GM19238 (cell line): ENCODE results near the gene ATG16L2.
"Not testable (repeated sequence)": the region's sequence is repeated elsewhere in the genome, so short reads cannot be mapped to it uniquely, and the experiment has no call there.

Experiments used
- DNase-seq: peaks from one replicate; pipeline ENCODE4 v3.0.0; 2011; ENCODE audit warnings: low spot score; ENCODE audit not compliant: insufficient read length

The ATG16L2 gene

DNA sequence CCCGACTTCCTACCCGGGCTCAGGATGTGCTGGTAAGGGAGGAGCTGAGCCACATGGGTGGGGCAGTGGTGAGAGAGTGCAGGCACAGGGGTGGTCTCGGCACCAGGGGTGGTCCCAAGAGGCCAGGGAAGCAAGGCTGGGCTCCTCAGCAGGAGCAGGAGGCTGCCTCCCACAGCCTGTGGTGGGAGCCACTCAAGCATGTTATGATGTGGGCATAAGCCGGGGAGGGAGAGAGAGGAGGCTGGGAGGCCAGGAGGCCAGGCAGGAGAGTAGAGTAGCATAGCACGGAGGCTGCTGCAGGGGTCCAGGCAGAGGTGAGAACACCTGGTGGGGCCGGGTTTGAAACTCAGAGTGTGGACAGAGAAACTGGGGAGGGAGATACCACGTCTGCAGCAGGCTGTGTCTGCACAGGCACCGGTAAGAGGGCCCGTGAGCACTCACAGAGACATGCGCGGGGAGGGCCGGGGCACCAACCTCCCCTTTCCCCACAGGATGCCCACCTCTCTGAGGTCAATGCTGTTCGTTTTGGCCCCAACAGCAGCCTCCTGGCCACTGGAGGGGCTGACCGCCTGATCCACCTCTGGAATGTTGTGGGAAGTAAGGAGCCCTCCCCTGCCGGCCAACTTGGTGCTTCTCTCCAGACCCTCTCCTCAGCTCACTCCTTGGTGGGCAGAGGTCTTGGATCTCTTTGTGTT lies 10.7 kb downstream of the ATG16L2 start:
- DNase-seq, result no peak

DNA sequence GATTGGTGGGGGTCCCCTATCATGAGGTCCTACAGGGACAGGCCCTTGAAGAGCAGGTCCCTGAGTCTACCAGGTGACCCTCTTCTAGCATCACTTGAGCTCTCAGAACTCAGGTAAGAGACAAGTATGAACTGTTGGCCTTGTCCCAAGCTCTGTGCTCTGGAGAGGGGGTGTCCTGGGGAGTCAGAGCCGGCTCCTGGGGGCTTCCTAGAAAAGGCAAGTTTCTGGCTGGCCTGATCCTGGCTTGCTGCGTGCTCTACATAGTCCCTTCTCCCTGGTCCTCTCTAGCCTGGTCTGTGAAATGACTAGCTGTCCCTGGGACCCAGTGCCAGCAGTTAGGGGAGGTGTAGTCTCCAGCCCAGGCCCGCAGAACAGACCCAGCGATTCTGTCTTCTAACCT lies 11.4 kb downstream of the ATG16L2 start:
- no peak for DNase-seq

DNA sequence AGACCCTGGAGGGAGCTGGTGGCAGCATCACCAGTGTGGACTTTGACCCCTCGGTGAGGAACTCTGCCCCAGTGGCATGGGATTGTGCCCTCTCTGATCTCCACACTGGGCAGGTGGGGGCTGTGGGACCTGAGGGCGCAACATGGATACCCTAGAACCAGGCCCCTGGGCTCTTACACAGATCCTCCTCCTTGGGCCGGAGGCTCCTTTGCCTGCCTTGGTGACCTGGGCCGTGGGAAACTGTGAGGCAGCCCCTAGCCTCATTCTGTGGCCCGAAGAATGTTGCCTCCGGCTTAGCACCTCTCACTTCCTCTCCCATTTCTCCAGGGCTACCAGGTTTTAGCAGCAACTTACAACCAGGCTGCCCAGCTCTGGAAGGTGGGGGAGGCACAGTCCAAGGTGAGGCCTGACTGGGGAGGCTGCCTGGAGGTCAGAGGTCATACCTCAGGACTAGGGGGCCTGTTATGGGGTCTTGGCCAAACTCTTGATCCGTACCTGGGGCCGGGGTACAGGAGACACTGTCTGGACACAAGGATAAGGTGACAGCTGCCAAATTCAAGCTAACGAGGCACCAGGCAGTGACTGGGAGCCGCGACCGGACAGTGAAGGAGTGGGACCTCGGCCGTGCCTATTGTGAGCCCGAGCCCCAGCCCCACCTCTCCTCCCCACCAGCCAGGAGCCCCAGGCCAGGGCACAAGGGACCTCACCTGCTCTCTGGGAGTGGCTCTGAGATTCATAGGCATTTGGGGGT lies 12.2 kb downstream of the ATG16L2 start:
- no peak for DNase-seq

DNA sequence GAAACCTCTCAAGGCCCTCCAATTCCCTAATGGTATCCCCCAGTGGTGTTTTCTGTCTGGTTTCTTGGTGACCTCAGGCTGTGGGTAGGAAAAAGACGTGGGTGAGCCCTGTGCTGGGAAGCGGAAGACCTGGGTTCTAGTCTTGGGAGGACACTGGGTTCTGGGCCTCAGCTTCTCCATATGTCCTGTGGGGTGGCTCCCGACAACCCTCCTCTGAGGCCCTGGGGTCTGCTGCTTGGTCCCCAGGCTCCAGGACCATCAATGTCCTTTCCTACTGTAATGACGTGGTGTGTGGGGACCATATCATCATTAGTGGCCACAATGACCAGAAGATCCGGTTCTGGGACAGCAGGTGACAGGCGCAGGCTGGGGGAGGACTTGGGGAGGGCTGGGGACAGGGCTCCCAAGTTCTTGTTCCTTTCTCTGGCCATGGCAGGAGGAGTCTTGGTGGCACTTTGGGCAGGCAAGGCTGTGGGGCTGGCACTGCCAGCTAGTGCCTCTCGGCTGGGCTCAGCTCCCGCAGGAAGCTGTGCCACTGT lies 12.8 kb downstream of the ATG16L2 start:
- no peak for DNase-seq

DNA sequence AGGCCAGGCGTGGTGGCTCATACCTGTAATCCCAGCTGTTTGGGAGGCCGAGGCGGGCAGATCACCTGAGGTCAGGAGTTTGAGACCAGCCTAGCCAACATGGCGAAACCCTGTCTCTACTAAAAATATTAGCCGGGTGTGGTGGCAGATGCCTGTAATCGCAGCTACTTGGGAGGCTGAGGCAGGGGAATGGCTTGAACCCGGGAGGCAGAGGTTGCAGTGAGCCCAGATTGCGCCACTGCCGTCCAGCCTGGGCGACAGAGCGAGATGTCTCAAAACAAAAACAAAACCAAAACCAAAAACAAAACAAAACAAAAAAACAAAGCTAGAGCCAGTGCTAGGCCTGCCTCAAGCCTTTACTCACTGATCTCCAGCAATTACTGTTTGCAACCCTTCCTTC lies 13.4 kb downstream of the ATG16L2 start:
- DNase-seq, result not testable (repeated sequence)

DNA sequence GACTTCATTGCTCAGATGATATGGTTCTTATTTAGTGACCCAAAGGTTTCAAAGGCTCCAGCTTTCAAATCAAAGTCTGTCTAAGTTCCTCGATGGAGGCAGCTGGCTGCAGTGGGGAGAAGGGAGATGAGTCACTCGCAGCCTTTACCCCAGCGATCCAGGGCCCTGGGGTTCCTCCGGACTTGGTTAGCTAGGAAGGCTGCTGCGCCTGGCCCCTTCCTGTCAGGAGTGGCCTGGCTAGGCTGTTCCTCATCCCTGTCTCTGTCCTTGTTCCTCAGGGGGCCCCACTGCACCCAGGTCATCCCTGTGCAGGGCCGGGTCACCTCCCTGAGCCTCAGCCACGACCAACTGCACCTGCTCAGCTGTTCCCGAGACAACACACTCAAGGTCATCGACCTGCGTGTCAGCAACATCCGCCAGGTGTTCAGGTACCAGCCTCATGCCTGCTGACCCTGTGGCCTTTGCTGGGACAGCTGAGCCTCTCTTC lies 13.9 kb downstream of the ATG16L2 start:
- no peak for DNase-seq

DNA sequence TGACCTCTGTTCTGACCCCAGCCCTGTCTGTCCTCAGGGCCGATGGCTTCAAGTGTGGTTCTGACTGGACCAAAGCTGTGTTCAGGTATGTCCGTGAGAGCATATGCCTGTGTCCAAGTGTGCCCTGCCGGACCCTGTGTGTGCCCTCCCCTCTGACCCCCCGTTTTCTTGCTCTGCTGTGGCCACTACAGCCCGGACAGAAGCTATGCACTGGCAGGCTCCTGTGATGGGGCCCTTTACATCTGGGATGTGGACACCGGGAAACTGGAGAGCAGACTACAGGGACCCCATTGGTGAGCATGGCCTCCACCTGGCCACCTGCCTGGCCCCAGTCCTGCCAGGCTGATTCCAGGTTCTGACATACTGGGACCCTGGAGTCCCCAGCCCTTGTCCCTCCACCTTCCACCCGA lies 14.5 kb downstream of the ATG16L2 start:
- DNase-seq, result no peak

DNA sequence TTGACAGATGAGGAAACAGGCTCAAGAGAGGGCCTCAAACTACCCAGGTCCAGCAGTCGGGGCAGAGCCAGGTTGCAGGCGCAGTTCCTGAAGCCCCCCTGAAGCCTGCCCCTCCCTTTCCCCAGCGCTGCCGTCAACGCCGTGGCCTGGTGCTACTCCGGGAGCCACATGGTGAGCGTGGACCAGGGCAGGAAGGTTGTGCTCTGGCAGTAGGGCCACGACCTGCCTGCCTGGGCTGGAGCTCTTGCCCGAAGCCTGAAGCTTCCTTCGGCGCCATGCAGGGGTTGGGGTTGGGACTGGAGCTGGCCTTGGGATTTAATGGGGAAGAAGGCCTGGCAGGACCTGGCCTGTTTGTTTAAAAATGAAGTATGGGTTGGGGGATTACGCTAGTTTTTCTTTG lies 15.0 kb downstream of the ATG16L2 start:
- no peak for DNase-seq

DNA sequence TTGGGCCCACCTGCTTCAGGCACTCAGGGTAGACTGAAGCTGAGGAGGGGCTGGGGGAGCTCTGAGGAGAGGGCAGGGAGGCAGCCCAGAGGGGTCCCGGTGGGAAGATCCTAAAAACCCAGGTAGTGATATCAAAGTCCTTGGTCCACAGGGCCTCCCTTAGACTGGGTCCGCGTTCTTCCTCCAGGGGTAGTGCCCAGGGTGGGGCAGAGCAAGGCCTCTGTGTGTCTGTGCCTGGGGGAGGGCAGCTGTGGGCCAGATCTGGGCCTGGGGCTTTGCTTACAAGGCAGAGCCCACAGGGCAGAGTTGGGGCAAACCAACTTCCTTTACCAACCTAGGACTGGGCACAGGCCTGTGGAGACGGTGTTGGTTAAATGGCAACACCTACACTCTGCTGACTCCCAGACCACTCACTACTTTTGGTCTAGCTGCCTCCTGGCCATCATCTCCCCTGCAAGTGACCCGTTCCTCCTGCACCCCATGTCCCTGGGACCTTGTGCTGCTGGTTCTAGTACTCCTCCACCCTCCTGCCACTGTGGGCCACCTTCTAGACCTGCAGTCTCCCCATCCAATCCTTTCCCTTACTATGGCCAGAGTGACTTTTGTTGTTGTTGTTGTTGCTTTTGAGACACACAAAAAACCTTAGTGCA lies 15.8 kb downstream of the ATG16L2 start:
- no peak for DNase-seq

DNA sequence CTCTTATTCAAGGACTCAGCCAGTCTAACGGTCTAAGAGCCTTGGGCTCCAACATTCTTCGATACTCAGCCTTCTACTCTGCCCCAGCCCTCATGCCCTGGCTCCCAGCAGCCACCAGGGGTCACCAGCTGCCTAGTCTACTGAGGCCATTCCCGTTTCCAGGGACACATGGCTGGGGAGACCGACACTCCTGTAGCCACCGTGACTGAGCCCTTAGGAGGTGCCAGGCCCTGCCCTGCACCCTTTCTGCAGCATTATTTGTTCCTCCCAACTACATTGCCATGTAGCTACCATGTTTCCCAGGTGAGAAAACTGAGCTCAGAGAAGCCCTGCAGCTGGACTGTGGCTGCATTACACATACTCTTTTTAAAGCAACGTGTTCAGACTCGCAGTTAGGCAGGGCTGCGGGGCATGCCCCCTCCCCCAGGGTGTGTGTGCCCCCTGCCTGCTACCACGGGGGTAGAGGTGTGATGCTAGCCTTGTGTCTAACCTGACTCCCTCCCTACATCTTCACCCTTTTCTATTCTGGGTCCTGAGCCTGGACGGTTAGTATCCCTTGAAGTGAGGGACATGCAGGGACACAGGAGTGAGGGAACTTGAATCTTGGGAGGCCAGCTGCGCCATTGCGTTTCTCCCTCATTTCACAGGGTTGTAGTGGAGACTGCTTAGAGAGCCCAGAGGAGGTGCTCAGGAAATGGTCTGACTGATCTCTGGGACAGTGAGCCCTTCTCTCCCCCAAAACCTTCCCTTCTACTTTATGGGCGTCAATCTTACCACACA lies 17.5 kb downstream of the ATG16L2 start:
- no peak for DNase-seq

DNA sequence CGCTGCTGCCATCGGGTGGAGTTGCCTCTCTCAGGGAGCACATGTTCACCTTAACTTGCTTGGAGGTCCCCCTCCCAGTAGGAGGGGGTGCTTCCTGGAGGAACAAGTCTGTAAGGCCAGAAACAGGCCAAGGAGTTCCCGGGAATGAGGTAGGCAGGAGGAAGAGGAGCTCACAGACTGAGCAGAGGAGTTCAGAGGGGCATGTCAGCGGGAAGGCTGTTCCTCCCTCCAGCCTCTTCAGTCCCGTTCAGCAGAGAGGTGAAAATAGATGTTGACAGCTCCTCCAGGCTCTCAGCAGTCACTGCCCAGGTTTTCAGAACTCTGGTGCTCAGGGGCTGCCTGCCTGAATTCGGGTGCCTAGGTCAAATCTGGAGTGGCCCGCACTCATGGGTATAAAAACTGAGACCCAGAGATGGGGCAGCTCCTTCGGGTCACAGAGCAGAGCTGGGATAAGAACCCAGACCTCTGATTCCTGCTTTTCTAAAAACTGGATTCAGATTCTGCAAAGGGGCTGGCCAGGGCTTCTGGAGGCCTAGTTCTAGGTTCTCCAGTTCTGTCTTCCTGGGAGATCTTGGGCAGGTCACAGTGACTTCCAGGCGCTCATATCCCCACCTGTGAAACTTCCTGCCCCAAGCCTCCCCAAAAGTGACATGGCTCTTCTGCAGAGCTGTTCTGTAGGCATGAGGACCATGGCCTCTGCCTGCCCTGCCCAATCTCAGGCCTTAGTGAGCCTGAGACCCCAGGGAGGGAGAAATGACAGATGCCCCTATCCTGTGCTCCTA lies 18.3 kb downstream of the ATG16L2 start:
- no peak for DNase-seq

DNA sequence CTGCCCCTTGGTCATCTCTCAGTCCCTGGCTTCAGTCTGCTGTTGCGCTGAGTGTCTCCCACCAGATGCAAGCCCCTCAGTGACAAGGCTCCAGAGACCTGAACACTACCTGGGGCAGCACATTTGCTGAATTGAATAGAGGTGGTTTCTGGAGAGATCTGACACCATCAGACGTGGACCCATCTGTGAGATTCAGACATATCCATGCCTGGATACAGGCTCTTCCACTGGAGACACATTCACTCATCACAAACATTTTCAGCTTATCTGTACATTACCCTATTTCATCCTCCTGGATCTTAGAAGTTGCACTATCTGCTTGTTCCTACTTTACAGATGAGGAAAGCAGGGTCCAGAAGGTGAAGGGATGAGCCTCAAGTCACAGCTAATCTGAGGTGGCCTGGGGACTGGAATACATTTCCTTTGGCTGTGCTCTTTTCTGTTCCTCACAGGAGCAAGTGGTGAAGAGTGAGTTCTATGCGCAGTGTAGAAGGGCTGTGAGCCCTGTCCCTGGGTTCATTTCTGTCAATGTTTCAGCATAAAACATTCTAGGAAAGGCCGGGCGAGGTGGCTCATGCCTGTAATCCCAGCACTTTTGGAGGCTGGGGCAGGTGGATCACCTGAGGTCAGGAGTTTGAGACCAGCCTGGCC lies 19.0 kb downstream of the ATG16L2 start:
- no peak for DNase-seq

DNA sequence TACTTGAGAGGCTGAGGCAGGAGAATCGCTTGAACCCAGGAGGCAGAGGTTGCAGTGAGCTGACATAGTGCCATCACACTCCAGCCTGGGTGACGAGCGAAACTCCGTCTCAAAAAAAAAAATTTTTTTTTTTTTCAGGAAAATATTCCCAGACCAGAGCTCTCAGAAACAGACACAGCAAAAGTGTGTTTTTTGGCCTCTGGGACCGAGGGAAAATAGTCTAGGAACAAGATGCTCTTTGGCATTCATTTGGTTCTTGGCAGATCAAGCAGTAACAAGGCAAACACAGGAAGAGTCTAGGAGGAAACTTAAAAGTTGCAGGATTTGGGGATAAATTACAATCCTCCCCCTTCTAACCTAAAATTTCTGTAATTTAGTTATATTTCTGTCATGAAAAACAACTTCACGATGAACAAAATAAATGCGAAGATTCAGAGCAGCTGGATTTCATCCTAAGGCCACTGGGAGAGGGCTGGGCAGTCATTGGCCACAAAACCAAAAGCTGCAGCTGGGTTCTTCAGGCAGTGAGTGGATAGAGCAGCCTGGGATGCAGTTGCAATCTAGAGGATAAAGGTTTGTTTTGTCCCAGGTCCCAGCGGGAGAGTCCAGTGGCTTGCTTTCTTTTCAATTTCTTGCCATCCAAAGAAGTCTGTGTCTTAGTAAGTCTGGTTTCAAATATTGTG lies 19.7 kb downstream of the ATG16L2 start:
- no peak for DNase-seq

DNA sequence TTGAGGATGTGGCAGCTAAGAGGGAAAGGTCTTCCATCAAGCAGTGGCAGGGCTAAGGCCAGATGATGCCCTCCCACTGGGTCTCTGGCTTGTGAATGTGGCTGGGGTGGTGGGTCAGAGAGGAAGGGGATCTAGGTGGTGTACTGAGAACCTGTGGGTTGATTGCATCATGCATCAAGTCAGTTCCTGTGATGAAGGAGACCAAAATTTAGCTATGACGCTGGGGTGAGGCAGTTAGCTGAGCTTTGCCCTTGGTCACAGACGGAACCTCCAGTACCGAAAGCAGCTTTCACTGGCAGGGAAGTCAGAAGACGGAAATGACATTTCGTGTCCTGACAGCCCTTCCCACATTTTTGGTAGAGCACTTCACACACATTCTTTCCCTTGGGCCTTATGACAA lies 20.7 kb downstream of the ATG16L2 start:
- no peak for DNase-seq

DNA sequence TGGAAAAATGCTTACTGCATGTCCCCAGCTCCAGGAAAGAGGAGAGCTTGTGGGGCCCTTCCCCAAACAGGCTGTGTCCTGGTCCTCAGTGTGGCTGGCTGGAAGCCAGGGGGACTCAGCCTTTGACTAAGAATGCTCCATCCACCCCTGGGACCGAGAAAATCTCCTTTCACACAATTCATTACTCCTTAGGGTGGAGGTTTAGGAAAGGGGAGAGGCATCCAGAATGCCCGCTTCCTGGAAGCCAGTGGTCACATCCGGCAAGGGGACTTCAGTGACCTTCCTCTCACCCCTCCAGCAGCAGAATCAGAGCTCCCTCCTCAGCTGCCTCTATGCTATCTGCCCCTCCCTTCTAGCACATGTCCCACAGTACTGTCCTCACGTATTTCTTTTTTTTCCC lies 21.9 kb downstream of the ATG16L2 start:
- no peak for DNase-seq

DNA sequence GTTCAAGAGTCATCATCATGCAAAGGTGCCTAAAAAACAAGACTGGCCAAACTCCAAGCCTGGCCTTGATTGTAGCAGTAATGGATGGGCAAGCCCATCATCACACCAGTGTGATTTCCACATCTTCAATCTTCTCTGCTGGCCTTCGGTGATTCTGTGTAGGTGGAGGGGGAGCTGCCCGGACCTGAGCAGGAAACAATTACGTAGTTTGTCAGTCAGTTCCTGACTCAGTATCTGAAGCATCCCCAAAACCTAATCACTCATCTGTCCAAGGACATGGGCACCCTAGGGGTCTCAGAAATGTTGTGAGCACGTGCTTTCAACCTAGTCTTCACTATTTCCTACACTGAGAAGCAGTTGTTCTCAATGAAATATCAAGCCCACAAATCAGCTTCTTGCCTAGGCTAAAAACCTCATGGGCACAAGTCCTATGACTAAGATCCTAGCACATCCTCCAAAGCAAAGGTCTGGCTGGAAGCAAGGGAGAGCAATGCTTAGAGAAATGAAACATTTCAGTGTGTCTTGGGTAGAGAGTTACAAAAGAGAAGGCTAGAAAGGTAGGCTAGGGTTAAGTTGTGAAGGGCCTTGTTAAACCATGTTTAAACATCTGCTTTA lies 24.6 kb downstream of the ATG16L2 start:
- DNase-seq, result no peak

DNA sequence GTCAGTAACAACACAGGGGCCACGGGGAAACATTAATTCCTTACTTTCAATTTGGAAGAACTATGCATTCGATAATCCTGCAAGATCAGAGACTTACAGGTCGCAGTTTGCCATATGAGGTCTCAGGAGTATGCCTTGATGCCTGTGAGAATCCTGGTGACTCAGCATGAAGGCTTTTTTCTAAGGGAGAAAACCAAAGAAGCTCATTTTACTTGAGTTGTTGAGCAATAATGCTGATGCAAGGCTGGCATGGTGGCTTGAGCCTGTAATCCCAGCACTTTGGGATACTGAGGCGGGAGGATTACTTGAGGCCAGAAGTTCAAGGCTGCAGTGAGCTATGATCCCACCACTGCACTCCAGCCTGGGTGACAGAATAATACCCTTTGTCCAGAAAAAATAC lies 26.6 kb downstream of the ATG16L2 start:
- no peak for DNase-seq

DNA sequence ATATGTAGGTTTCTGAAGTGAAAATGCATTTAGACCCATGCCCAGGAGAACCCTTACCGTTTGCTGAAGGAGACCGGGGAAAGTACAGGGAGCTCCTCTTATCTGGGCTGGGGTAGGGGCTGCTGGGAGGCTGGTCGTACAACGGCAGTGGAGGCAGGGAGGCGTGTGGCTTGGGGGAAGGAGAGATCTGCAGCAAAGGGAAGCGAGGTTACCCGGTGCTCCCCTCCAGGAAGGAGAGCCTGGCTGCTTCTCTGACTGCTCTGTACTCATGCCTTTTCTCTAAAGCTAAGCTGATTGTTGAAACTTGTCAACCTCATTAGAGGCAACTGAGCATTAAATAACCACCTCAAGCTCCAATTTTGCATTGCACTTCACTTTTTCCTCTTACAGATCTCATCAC lies 27.2 kb downstream of the ATG16L2 start:
- DNase-seq, result no peak

DNA sequence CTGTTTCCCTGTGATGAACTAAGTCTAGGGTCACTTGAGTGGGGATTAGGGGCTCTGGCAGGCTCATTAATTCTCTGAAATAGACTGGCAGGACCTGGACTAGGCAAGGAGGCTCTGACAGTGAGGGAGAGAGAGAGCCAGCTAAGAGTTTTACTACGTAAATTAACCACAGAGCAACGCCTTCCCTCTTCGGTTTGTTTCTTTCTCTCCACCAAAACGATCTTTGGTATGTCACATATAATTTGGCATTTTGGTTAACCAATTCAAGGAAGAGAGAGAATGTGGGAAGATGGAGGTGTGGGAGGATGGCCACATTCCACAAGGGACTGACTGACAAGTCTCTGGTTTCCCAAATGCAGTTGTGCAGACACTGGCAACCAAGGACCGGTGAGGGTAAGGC lies 27.9 kb downstream of the ATG16L2 start:
- no peak for DNase-seq
